K562 (cell line): ENCODE data around the gene SPRR3. TPM values are rescaled to one million over a fixed set of nuclear protein-coding genes. Genes with fewer than 3 reads are reported as not detected.

Experiments used
- ATAC-seq: fragments of 200-7000 bp; cut with Tn5 transposase; 3 replicates; pipeline ENCODE4 v1.9.1; 2020; ENCODE audit warnings: moderate library complexity
- BruUV-seq: library from RNA; stranded (reverse); fragments of 400-500 nt; replicated peaks from 2 replicates; lab custom pipeline; 2021; lab: Mats Ljungman, UMichigan
- CTCF ChIA-PET: fragments of 300-600 bp; formaldehyde crosslinking; extraction: SDS; loops from one replicate; lab custom pipeline; 2021; ENCODE audit warnings: low intra/inter-chr PET ratio; lab: Yijun Ruan, JAX
- POLR2A ChIA-PET: fragments of 300-600, 350-650 bp; sonication (Branson Sonifier 250); formaldehyde crosslinking; extraction: SDS; loops from one replicate; lab custom pipeline; 2021; ENCODE audit warnings: antibody characterized with exemption, inconsistent platforms; lab: Yijun Ruan, JAX
- DNase-seq, 4 experiments: peaks; one replicate each; pipeline versions ENCODE4 v3.0.0 to v3.0.0-alpha.2; 2011 to 2018; ENCODE audit warnings: low spot score in 3 of 4, mixed read lengths in 3 of 4; ENCODE audit errors: extremely low read depth in 1 of 4
- FAIRE-seq: peaks from 2 replicates; lab custom pipeline; 2011; peaks lifted over from hg19 to GRCh38; lab: Jason Lieb, UNC
- H2AFZ ChIP-seq: 2 replicates; pipeline ENCODE4 v1.6.0; 2011; ENCODE audit warnings: low read depth, low read length, control low read depth, inconsistent platforms
- H3K27ac ChIP-seq: fragments of 200-600 bp; 3 replicates; pipeline ENCODE4 v1.8.0; 2011; ENCODE audit warnings: low read depth, mild to moderate bottlenecking, control low read depth, inconsistent platforms, low read length, moderate library complexity, mixed read lengths; ENCODE audit errors: extremely low read depth
- H3K27me3 ChIP-seq, 2 experiments: fragments of 300-600 bp in 1 of 2; 2 replicates in 1 of 2; 3 replicates in 1 of 2; pipeline versions ENCODE4 v1.6.0 to v1.8.0; 2011; ENCODE audit warnings: inconsistent platforms in 2 of 2, low read length in 2 of 2, mild to moderate bottlenecking in 1 of 2, mixed read lengths in 1 of 2, moderate library complexity in 1 of 2; ENCODE audit not compliant: control insufficient read depth in 2 of 2, insufficient read depth in 2 of 2
- H3K36me3 ChIP-seq: fragments of 300-600 bp; 3 replicates; pipeline ENCODE4 v1.8.0; 2011; ENCODE audit warnings: mild to moderate bottlenecking, low read length, inconsistent platforms; ENCODE audit not compliant: control insufficient read depth, insufficient read depth
- H3K4me1 ChIP-seq, 2 experiments: fragments of 200-600 bp in 1 of 2; replicated peaks in 1 of 2; 2 replicates in 1 of 2; 3 replicates in 1 of 2; pipeline versions ENCODE4 v1.5.1 to v1.8.0; 2011; ENCODE audit warnings: inconsistent platforms in 2 of 2, low read length in 2 of 2, mild to moderate bottlenecking in 1 of 2, mixed read lengths in 1 of 2, moderate library complexity in 1 of 2; ENCODE audit not compliant: control insufficient read depth in 2 of 2, insufficient read depth in 2 of 2
- H3K4me2 ChIP-seq: 2 replicates; pipeline ENCODE4 v1.6.1; 2011; ENCODE audit warnings: low read length, control low read depth, inconsistent platforms, mixed read lengths; ENCODE audit not compliant: insufficient read depth
- H3K4me3 ChIP-seq: fragments of 200-600 bp; sonication (generic), shearing (Covaris generic); 2 replicates; pipeline ENCODE4 v1.5.1; 2016; ENCODE audit warnings: control low read depth, inconsistent platforms
- H3K79me2 ChIP-seq: fragments of 200-600 bp; 3 replicates; pipeline ENCODE4 v1.8.0; 2011; ENCODE audit warnings: low read length, inconsistent platforms; ENCODE audit not compliant: control insufficient read depth, insufficient read depth
- H3K9ac ChIP-seq, 2 experiments: 2 replicates each; pipeline versions ENCODE4 v1.6.0 to v1.6.1; 2011; ENCODE audit warnings: low read depth in 2 of 2, low read length in 2 of 2, control low read depth in 1 of 2, inconsistent platforms in 1 of 2, mild to moderate bottlenecking in 1 of 2, mixed read lengths in 1 of 2; ENCODE audit not compliant: insufficient read depth in 1 of 2
- H3K9me1 ChIP-seq: one replicate; pipeline ENCODE4 v1.6.0; 2011; ENCODE audit warnings: inconsistent platforms, mild to moderate bottlenecking, low read length, moderate library complexity; ENCODE audit not compliant: control insufficient read depth, insufficient read depth
- H3K9me3 ChIP-seq: replicated peaks from 2 replicates; pipeline ENCODE4 v1.5.1; 2011; ENCODE audit warnings: low read depth, low read length, inconsistent platforms; ENCODE audit not compliant: control insufficient read depth, insufficient read depth
- H4K20me1 ChIP-seq: replicated peaks from 2 replicates; pipeline ENCODE4 v1.6.1; 2011; ENCODE audit warnings: low read length, inconsistent platforms, mixed read lengths; ENCODE audit not compliant: control insufficient read depth, insufficient read depth
- CREM ChIP-seq: IDR thresholded peaks from 2 replicates; pipeline ENCODE4 v1.6.1; 2014; ENCODE audit warnings: antibody characterized with exemption, low read depth
- CTCF ChIP-seq, 3 experiments: IDR thresholded peaks in 2 of 3; conservative IDR thresholded peaks in 1 of 3; 2 replicates each; pipeline ENCODE4 v1.5.1; 2011 to 2012; ENCODE audit warnings: low read length in 3 of 3, mild to moderate bottlenecking in 3 of 3, control low read depth in 2 of 3, improper control_type of control experiment in 1 of 3, inconsistent platforms in 1 of 3, low read depth in 1 of 3, mixed read lengths in 1 of 3, moderate library complexity in 1 of 3; ENCODE audit not compliant: insufficient read depth in 2 of 3
- HNRNPUL1 ChIP-seq: fragments of 200-400 bp; formaldehyde crosslinking; IDR thresholded peaks from 2 replicates; pipeline ENCODE4 v1.6.1; 2017; ENCODE audit warnings: low read length
- MTA3 ChIP-seq: fragments of 450-650 bp; formaldehyde crosslinking; IDR thresholded peaks from 2 replicates; pipeline ENCODE4 v1.6.1; 2017; ENCODE audit warnings: mild to moderate bottlenecking, borderline replicate concordance
- RAD21 ChIP-seq, 2 experiments: fragments of 250-450 bp in 1 of 2; fragments of 450-650 bp in 1 of 2; sonication (Bioruptor Pico) in 1 of 2; formaldehyde crosslinking in 1 of 2; IDR thresholded peaks in 1 of 2; conservative IDR thresholded peaks in 1 of 2; 2 replicates each; pipeline versions ENCODE4 v1.4.0 to v1.8.0; 2020 to 2022; ENCODE audit warnings: mild to moderate bottlenecking in 2 of 2, moderate library complexity in 1 of 2
- RBM15 ChIP-seq: fragments of 200-400 bp; formaldehyde crosslinking; IDR thresholded peaks from 2 replicates; pipeline ENCODE4 v1.6.1; 2018; ENCODE audit warnings: mild to moderate bottlenecking, low read length, moderate library complexity; ENCODE audit not compliant: insufficient read depth
- REST ChIP-seq, 2 experiments: fragments of 450-650 bp; formaldehyde crosslinking in 1 of 2; IDR thresholded peaks; 2 replicates each; pipeline versions ENCODE4 v1.4.0 to v1.6.1; 2014 to 2020; ENCODE audit warnings: mild to moderate bottlenecking in 2 of 2, borderline replicate concordance in 1 of 2, low read depth in 1 of 2
- SMARCB1 ChIP-seq: IDR thresholded peaks from 2 replicates; pipeline ENCODE4 v1.6.1; 2011; ENCODE audit warnings: improper control_type of control experiment, low read depth; ENCODE audit not compliant: insufficient read length
- SMC3 ChIP-seq: conservative IDR thresholded peaks from 2 replicates; pipeline ENCODE4 v1.6.1; 2011; ENCODE audit warnings: low read depth, low read length, improper control_type of control experiment; ENCODE audit not compliant: insufficient read depth
- WGBS: fragments of 100-300 bp; shearing (Covaris generic); methylation state at CpG from one replicate; pipeline ENCODE4 v1.1.6; 2016; ENCODE audit warnings: low coverage, mixed read lengths; ENCODE audit not compliant: insufficient coverage; ENCODE audit errors: missing lambda C conversion rate; 5-methylcytosine and 5-hydroxymethylcytosine counted together
- in situ Hi-C: fragments of 300-500 bp; cut with MboI; formaldehyde crosslinking; loops from 4 replicates; pipeline ENCODE4 v1.15.0; 2018; ENCODE audit warnings: inconsistent platforms, mixed read lengths
- intact Hi-C: fragments of 100-400 bp; cut with micrococcal nuclease; formaldehyde crosslinking; loops from 2 replicates; pipeline ENCODE4 v1.14.2; 2022
- polyA plus RNA-seq, 8 experiments: library from polyadenylated mRNA; depleted of rRNA in 4 of 8; stranded (reverse) in 5 of 8; unstranded in 3 of 8; fragments of >200 nt; fragmentation: Nextera tagmentation in 2 of 8; fragmentation: Illumina TruSeq in 1 of 8; extraction: Ambion mirVana in 2 of 8; extraction: Trizol in 1 of 8; gene quantifications; 2 replicates each; pipeline versions ENCODE4 v1.2.1 to v1.2.3, GENCODE V29; 2011 to 2014; ENCODE audit warnings: inconsistent platforms in 1 of 8, missing spikeins in 1 of 8
- total RNA-seq, 7 experiments: library from RNA; depleted of rRNA in 6 of 7; stranded (reverse); fragments of >200 nt in 6 of 7; fragmentation: Illumina TruSeq in 2 of 7; extraction: Trizol in 2 of 7; gene quantifications; 2 replicates each; pipeline versions ENCODE4 v1.2.1 to v1.2.3, GENCODE V29; 2011 to 2021; ENCODE audit warnings: low replicate concordance in 1 of 7

Gene SPRR3
- total and polyA plus RNA-seq, 9 of the 15 experiments (the other 6 are each of a cell fraction or from before 2014, with no cell fraction given) = not detected

- Histone ChIP-seq H2AFZ (no peak overlapping the region), H4K20me1 (no peaks in the 10 kb centered on the region), H3K9ac (no peak overlapping the region), H3K27ac (no peak overlapping the region), H3K79me2 (no peaks in the 10 kb centered on the region), H3K36me3 (no peaks in the 10 kb centered on the region), H3K4me1 (no peaks in the 10 kb centered on the region), H3K9me1 (no peaks in the 10 kb centered on the region), H3K4me3 (no peak overlapping the region), H3K9me3 (no peaks in the 10 kb centered on the region), H3K27me3 (peaks cover 7 to 24% of the 10 kb centered on the region in 2 experiments; a peak in 4 of 5 replicates), H3K4me2 (no peak overlapping the region)
- peak; percentile 89 for ATAC-seq
- POLR2A ChIA-PET = interaction anchor here (0.8 kb wide), 1 partner anchor 233 kb away, joined by 4 read pairs; no protein-coding TSS in a partner anchor
- DNase-seq = peak; percentile 29 to 45 (median 36)
- in situ Hi-C loops (loop anchor here (25.0 kb wide), 1 partner anchor 227 kb away; no protein-coding TSS in a partner anchor), intact Hi-C loops (loop anchor here (2.0 to 5.0 kb wide), 3 partner anchors 72 to 262 kb away; no protein-coding TSS in a partner anchor)
- no TSS peak for BruUV-seq
- no peak for FAIRE-seq
- WGBS = 4% methylated on average over 10 of the region's 10 CpGs
- CTCF ChIA-PET = interaction anchor here (1.0 to 2.2 kb wide), 3 partner anchors 90 to 262 kb away, joined by 3 to 15 read pairs (median 3); no protein-coding TSS in a partner anchor
- TF ChIP-seq MTA3 = no peak
- no peak for TF ChIP-seq SMARCB1
- peak; percentile 68 to 75 (median 70) for TF ChIP-seq CTCF (IDR thresholded peaks at IDR 0.05 in 2 of 3, conservative IDR thresholded peaks at IDR 0.05 in 1 of 3; ENCODE audit: insufficient read depth in 2 of 3, low read depth in 1 of 3, low read length in 3 of 3)
- no peak for TF ChIP-seq HNRNPUL1
- peak; percentile 68 to 82 for TF ChIP-seq RAD21 (CRISPR knock-in tag; conservative IDR thresholded peaks at IDR 0.05 in 1 of 2, IDR thresholded peaks at IDR 0.05 in 1 of 2)
- TF ChIP-seq REST (IDR thresholded peaks at IDR 0.05; ENCODE audit: borderline replicate concordance) = peak; percentile 86
- TF ChIP-seq REST (CRISPR knock-in tag; IDR thresholded peaks at IDR 0.05; ENCODE audit: low read depth) = no peak
- no peak for TF ChIP-seq RBM15
- peak; percentile 72 for TF ChIP-seq SMC3
- TF ChIP-seq CREM = 0 out of 2 replicates have a peak, but pooled peaks have one; percentile 30
Observed at GRCh38 chr1:152960452-152961044, 41.0 kb upstream of the SPRR3 start.
